ENCODE data around the gene ELMOD3. TPM values are rescaled to one million over a fixed set of nuclear protein-coding genes. Genes with fewer than 3 reads are reported as not detected.

The ELMOD3 gene
- total and polyA plus RNA-seq, 2 of the 8 experiments (the other 6 are each of a cell fraction or from before 2014, with no cell fraction given) = 8.5 to 10.2 TPM

DNA sequence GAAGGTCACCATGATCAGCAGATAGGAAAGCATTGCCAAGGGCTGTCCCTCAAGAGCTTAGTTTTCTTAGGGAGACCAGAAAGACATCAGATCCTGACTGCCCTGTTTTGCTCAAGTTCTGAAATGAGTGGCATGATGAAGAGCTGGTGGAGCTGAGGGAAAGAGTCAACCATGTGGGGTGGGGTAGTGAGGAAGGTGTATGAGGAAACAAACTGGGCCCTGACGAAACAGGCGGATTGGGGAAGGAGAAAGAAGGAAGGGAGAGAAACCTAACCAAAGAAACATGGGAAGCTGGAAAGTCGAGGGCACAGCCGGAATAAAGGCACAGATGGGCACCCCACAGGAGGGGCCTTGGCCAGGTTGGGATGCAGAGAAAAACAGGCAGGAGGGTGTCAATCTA is 34.8 kb upstream of the ELMOD3 start (continued):
- TF ChIP-seq NANOG (IDR thresholded peaks at IDR 0.05; ENCODE audit: insufficient read depth, low read depth, low read length, poor library complexity, severe bottlenecking) = no peak
- TF ChIP-seq, protein P1, sequence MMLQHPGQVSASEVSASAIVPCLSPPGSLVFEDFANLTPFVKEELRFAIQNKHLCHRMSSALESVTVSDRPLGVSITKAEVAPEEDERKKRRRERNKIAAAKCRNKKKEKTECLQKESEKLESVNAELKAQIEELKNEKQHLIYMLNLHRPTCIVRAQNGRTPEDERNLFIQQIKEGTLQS (IDR thresholded peaks at IDR 0.05; ENCODE audit: insufficient read depth, low read depth, low read length) = no peak
- no peak for TF ChIP-seq TAF1 (IDR thresholded peaks at IDR 0.05; ENCODE audit: low read depth, low read length)
- no peak for TF ChIP-seq NRF1 (IDR thresholded peaks at IDR 0.05; ENCODE audit: low read depth, low read length)
- no peak for TF ChIP-seq HDAC2 (IDR thresholded peaks at IDR 0.05; ENCODE audit: borderline replicate concordance in 1 of 2, low read depth in 2 of 2, low read length in 2 of 2)
- TF ChIP-seq RAD21 (IDR thresholded peaks at IDR 0.05 in 1 of 2, conservative IDR thresholded peaks at IDR 0.05 in 1 of 2; ENCODE audit: low read depth in 2 of 2, low read length in 2 of 2) = no peak

All from H1 (cell line).